Stomach (tissue), 4 donors: Measurements from ENCODE around the gene SORCS2.

Experiments
- CTCF ChIP-seq, 7 experiments: fragments of 450-650 bp in 4 of 7; fragments of 200-600 bp in 3 of 7; sonication (generic) in 3 of 7; IDR thresholded peaks; one replicate each; pipeline ENCODE4 v1.5.1; 2016 to 2019; ENCODE audit warnings: antibody characterized with exemption in 7 of 7, control low read depth in 2 of 7, mild to moderate bottlenecking in 1 of 7
- POLR2AphosphoS5 ChIP-seq, 3 donors: sonication (generic); formaldehyde crosslinking; IDR thresholded peaks; one replicate each; pipeline ENCODE4 v1.6.1; 2016; ENCODE audit warnings: antibody characterized with exemption in 3 of 3

DNA sequence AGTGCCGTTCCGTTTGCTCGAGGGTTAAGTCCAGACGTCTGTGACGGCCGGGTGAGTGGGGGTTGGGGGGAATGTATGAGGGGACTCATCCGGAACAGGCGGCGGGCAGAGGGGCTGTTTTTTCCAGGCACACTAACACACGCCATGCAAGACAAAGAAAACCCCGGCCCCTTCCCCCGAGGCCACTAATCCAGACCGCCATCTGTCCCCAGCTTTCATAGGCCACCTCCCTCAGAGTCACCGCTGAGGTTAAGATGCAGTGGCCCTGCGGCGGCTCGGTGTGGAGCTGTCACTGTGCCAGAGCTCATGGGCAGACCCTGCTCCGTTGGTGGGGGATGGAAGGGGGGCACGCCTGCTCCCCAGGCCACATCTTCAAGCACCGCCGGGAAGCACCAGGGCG lies 34.1 kb downstream of the SORCS2 start:
- TF ChIP-seq POLR2AphosphoS5 (IDR thresholded peaks at IDR 0.05) (no peak), CTCF (IDR thresholded peaks at IDR 0.05) (no peak)
